ENCODE results near the gene ARFGAP2. TPM values are rescaled to one million over a fixed set of nuclear protein-coding genes. Genes with fewer than 3 reads are reported as not detected.
A peak's percentile ranks its signal among the peaks of the same experiment; 100 is the strongest.

The ARFGAP2 gene
- total and polyA plus RNA-seq, 9 of the 15 experiments (the other 6 are each of a cell fraction or from before 2014, with no cell fraction given): 29.1 to 140 (median 90.1) TPM

- no peak for TF ChIP-seq CLOCK (CRISPR knock-in tag; IDR thresholded peaks at IDR 0.05; ENCODE audit: borderline replicate concordance)
- TF ChIP-seq BRCA1 (IDR thresholded peaks at IDR 0.05): no peak
- TF ChIP-seq BRCA1 (CRISPR knock-in tag; IDR thresholded peaks at IDR 0.05): peak; percentile 84; the same call in 1 of the 2 replicates
- TF ChIP-seq NCOA2 (IDR thresholded peaks at IDR 0.05; ENCODE audit: partially characterized antibody in 2 of 2): no peak
- no peak for TF ChIP-seq DMBX1 (CRISPR knock-in tag; IDR thresholded peaks at IDR 0.05; ENCODE audit: borderline replicate concordance)
- TF ChIP-seq NR3C1 (CRISPR knock-in tag; IDR thresholded peaks at IDR 0.05): peak; percentile 73; the same call in 1 of the 2 replicates
- peak; percentile 98 for TF ChIP-seq SIN3B (IDR thresholded peaks at IDR 0.05; ENCODE audit: low read depth)
- TF ChIP-seq ZNF347 (CRISPR knock-in tag; IDR thresholded peaks at IDR 0.05; ENCODE audit: low read depth): no peak
- TF ChIP-seq GTF2A2 (tag; IDR thresholded peaks at IDR 0.05): no peak
- TF ChIP-seq NFRKB (IDR thresholded peaks at IDR 0.05; ENCODE audit: low read depth): peak; percentile 98
- TF ChIP-seq BCOR (IDR thresholded peaks at IDR 0.05): no peak
- peak; percentile 80 for TF ChIP-seq MYC (IDR thresholded peaks at IDR 0.05; ENCODE audit: low read depth, low read length)
- peak; percentile 95 for TF ChIP-seq MYC (CRISPR knock-in tag; IDR thresholded peaks at IDR 0.05; ENCODE audit: borderline replicate concordance, low read depth)
- no peak for TF ChIP-seq ARNT (IDR thresholded peaks at IDR 0.05)
- no peak for TF ChIP-seq ID3 (CRISPR knock-in tag; IDR thresholded peaks at IDR 0.05)
- 0 out of 2 replicates have a peak, but pooled peaks have one; percentile 37 for TF ChIP-seq ID3 (tag; IDR thresholded peaks at IDR 0.05)
- TF ChIP-seq ZSCAN29 (IDR thresholded peaks at IDR 0.05): no peak
- no peak for TF ChIP-seq ARID3A (IDR thresholded peaks at IDR 0.05; ENCODE audit: borderline replicate concordance, low read depth, low read length)
- peak; percentile 95 for TF ChIP-seq RBM25 (IDR thresholded peaks at IDR 0.05; ENCODE audit: low read depth, low read length, severe bottlenecking)
- TF ChIP-seq FOXO4 (CRISPR knock-in tag; IDR thresholded peaks at IDR 0.05): no peak
Observed at GRCh38 chr11:47176328-47177228, at the start of gene ARFGAP2 (continued).
